B cell (primary cell): ENCODE data around the gene CYP27A1. TPM values are rescaled to one million over a fixed set of nuclear protein-coding genes. Genes with fewer than 3 reads are reported as not detected.

ENCODE experiments used
- ATAC-seq: fragments of 200-7000 bp; cut with Tn5 transposase; one replicate; pipeline ENCODE4 v1.10.0; 2021; ENCODE audit warnings: low read depth, mild to moderate bottlenecking, moderate number of reproducible peaks, moderate library complexity
- CTCF ChIA-PET: fragments of 350-600 bp; sonication (Branson Sonifier 250); formaldehyde crosslinking; loops from one replicate; lab custom pipeline; 2021; ENCODE audit warnings: antibody characterized with exemption, inconsistent platforms; lab: Charles Lee
- POLR2A ChIA-PET: fragments of 350-600 bp; sonication (Branson Sonifier 250); formaldehyde crosslinking; loops from one replicate; lab custom pipeline; 2021; ENCODE audit warnings: antibody characterized with exemption; lab: Charles Lee
- DNase-seq: peaks from one replicate; pipeline ENCODE4 v3.0.0; 2013
- H2AFZ ChIP-seq: 2 replicates; pipeline ENCODE4 v1.6.1; 2012; ENCODE audit warnings: mild to moderate bottlenecking, low read depth, low read length; ENCODE audit not compliant: insufficient read depth, poor library complexity, severe bottlenecking
- H3K27ac ChIP-seq, 2 donors: 1 replicate in 1 of 2; 2 replicates in 1 of 2; pipeline ENCODE4 v1.5.1; 2012 to 2013; ENCODE audit warnings: low read length in 2 of 2, mild to moderate bottlenecking in 2 of 2, moderate library complexity in 1 of 2
- H3K27me3 ChIP-seq, 4 experiments: fragments of 200-600 bp in 1 of 4; sonication (generic) in 1 of 4; replicated peaks in 1 of 4; 1 replicate in 2 of 4; 2 replicates in 2 of 4; pipeline versions ENCODE4 v1.6.1 to v1.7.0; 2013 to 2016; ENCODE audit warnings: low read length in 3 of 4, mild to moderate bottlenecking in 2 of 4, mixed read lengths in 1 of 4, moderate library complexity in 1 of 4; ENCODE audit not compliant: insufficient read depth in 4 of 4, control insufficient read depth in 3 of 4; ENCODE audit errors: control extremely low read depth in 1 of 4
- H3K36me3 ChIP-seq, 2 experiments: replicated peaks in 1 of 2; 1 replicate in 1 of 2; 2 replicates in 1 of 2; pipeline versions ENCODE4 v1.6.1 to v1.7.1; 2013; ENCODE audit warnings: low read length in 1 of 2; ENCODE audit not compliant: insufficient read depth in 2 of 2, control insufficient read depth in 1 of 2; ENCODE audit errors: control extremely low read depth in 1 of 2, extremely low read depth in 1 of 2
- H3K4me1 ChIP-seq, 2 donors: fragments of 200-600 bp in 1 of 2; sonication (generic) in 1 of 2; 1 replicate in 1 of 2; 2 replicates in 1 of 2; pipeline versions ENCODE4 v1.5.1 to v1.6.1; 2013 to 2017; ENCODE audit warnings: low read length in 2 of 2; ENCODE audit not compliant: control insufficient read depth in 2 of 2, insufficient read depth in 2 of 2
- H3K4me2 ChIP-seq: replicated peaks from 2 replicates; pipeline ENCODE3; 2012; ENCODE audit warnings: mild to moderate bottlenecking, low read depth, low read length; ENCODE audit not compliant: poor library complexity, severe bottlenecking
- H3K4me3 ChIP-seq, 5 experiments: fragments of 200-600 bp in 1 of 5; sonication (generic) in 1 of 5; 1 replicate in 3 of 5; 2 replicates in 2 of 5; pipeline versions ENCODE4 v1.5.1 to v1.7.0; 2011 to 2016; ENCODE audit warnings: low read length in 4 of 5, mild to moderate bottlenecking in 4 of 5, low read depth in 2 of 5, control low read depth in 1 of 5, moderate library complexity in 1 of 5; ENCODE audit not compliant: insufficient read depth in 1 of 5; ENCODE audit errors: control extremely low read depth in 1 of 5, extremely low read depth in 1 of 5
- H3K79me2 ChIP-seq: fragments of 200-600 bp; sonication (generic); one replicate; pipeline ENCODE4 v1.6.0; 2016; ENCODE audit warnings: low read length; ENCODE audit not compliant: control insufficient read depth, insufficient read depth
- H3K9ac ChIP-seq: fragments of 200-600 bp; sonication (generic); 2 replicates; pipeline ENCODE4 v1.6.1; 2017; ENCODE audit warnings: mild to moderate bottlenecking, low read length, moderate library complexity
- H3K9me3 ChIP-seq, 3 donors: one replicate each; pipeline versions ENCODE4 v1.6.1 to v1.7.1; 2013; ENCODE audit warnings: low read length in 2 of 3; ENCODE audit not compliant: control insufficient read depth in 2 of 3, insufficient read depth in 1 of 3; ENCODE audit errors: control extremely low read depth in 1 of 3
- H4K20me1 ChIP-seq: 2 replicates; pipeline ENCODE4 v1.6.0; 2012; ENCODE audit warnings: mild to moderate bottlenecking, low read length; ENCODE audit not compliant: insufficient read depth, control insufficient read depth, poor library complexity, severe bottlenecking
- H3K27ac Mint-ChIP-seq: one replicate; pipeline ENCODE4 v1.8.0; 2021; ENCODE audit warnings: mixed read lengths
- H3K27me3 Mint-ChIP-seq: one replicate; pipeline ENCODE4 v1.8.0; 2021; ENCODE audit warnings: mixed read lengths
- H3K4me1 Mint-ChIP-seq: one replicate; pipeline ENCODE4 v1.8.0; 2021; ENCODE audit warnings: mixed read lengths
- H3K4me3 Mint-ChIP-seq: one replicate; pipeline ENCODE4 v1.8.0; 2021; ENCODE audit warnings: mixed read lengths
- H3K9me3 Mint-ChIP-seq: one replicate; pipeline ENCODE4 v1.8.0; 2022; ENCODE audit warnings: mixed read lengths; ENCODE audit not compliant: insufficient read depth
- CTCF ChIP-seq: fragments of 200-600 bp; IDR thresholded peaks from one replicate; pipeline ENCODE4 v1.8.0; 2022; ENCODE audit warnings: antibody characterized with exemption, mild to moderate bottlenecking
- EZH2 ChIP-seq: IDR thresholded peaks from 2 replicates; pipeline ENCODE4 v1.6.1; 2012; ENCODE audit warnings: borderline replicate concordance, low read depth, mild to moderate bottlenecking, moderate library complexity, low read length; ENCODE audit not compliant: insufficient read depth, poor library complexity, severe bottlenecking
- WGBS: methylation state at CpG from one replicate; pipeline ENCODE4 v1.1.5; 2013; ENCODE audit warnings: missing lambda C conversion rate; ENCODE audit not compliant: insufficient coverage; 5-methylcytosine and 5-hydroxymethylcytosine counted together
- intact Hi-C: fragments of 100-400 bp; cut with micrococcal nuclease; formaldehyde crosslinking; loops from one replicate; pipeline ENCODE4 v1.10.0; 2022
- polyA plus RNA-seq: library from polyadenylated mRNA; depleted of rRNA; stranded (reverse); fragments of >200 nt; gene quantifications from 2 replicates; pipeline ENCODE4 v1.2.3, GENCODE V29; 2012
- total RNA-seq, 2 donors: library from RNA; stranded (reverse); fragments of 120-200 nt in 1 of 2; gene quantifications; 1 replicate in 1 of 2; 2 replicates in 1 of 2; pipeline versions ENCODE4 v1.2.3 to v1.2.4, GENCODE V29; 2013 to 2022

CYP27A1 gene
- total and polyA plus RNA-seq, 2 donors (not counting 1 experiment from before 2014, with no cell fraction given): 0.39 to 1.1 TPM

- H3K9me3 ChIP-seq: no peaks in the 10 kb centered on the region
- no peak overlapping the region for H2AFZ ChIP-seq
- TF ChIP-seq CTCF: no peak
- TF ChIP-seq EZH2: no peak
- peaks cover 0 to 42% of the 10 kb centered on the region in 2 experiments for H3K36me3 ChIP-seq
- H3K9me3 Mint-ChIP-seq: no peaks in the 10 kb centered on the region
- H3K9ac ChIP-seq: no peak overlapping the region
- no peaks in the 10 kb centered on the region for H3K27me3 Mint-ChIP-seq
- peaks cover 4 to 6% of the 10 kb centered on the region in 2 donors for H3K4me1 ChIP-seq
- H3K4me3 Mint-ChIP-seq: no peak overlapping the region
- H3K27ac Mint-ChIP-seq: no peak overlapping the region
- POLR2A ChIA-PET: no interaction called here
- WGBS: no CpG with 5 or more reads among the region's 2 CpGs
- no peak overlapping the region for H3K4me2 ChIP-seq
- CTCF ChIA-PET: no interaction called here
- H3K79me2 ChIP-seq: peaks cover 4% of the 10 kb centered on the region
- no peaks in the 10 kb centered on the region for H3K27me3 ChIP-seq
- no peak overlapping the region for H3K27ac ChIP-seq
- intact Hi-C loops: no loop called here
- ATAC-seq (no peak), DNase-seq (no peak)
- H4K20me1 ChIP-seq: peaks cover 5% of the 10 kb centered on the region
- H3K4me3 ChIP-seq: no peak overlapping the region
- peaks cover 13% of the 10 kb centered on the region for H3K4me1 Mint-ChIP-seq
These were observed 45.4 kb upstream of the CYP27A1 start for GRCh38 chr2:218736531-218736930.

GRCh38 chr2:218743068-218743467 lies 38.9 kb upstream of the CYP27A1 start:
- no peak overlapping the region for H2AFZ ChIP-seq
- ChIA-PET POLR2A (no interaction called here), CTCF (no interaction called here)
- H3K4me1 ChIP-seq: no peaks in the 10 kb centered on the region
- 75% methylated on average over 3 of the region's 6 CpGs for whole genome bisulfite sequencing
- H3K4me2 ChIP-seq: no peak overlapping the region
- H3K4me3 Mint-ChIP-seq: no peak overlapping the region
- no peak overlapping the region for H3K27ac Mint-ChIP-seq
- H3K27me3 ChIP-seq: no peaks in the 10 kb centered on the region
- TF ChIP-seq EZH2 (no peak), CTCF (no peak)
- no peak overlapping the region for H3K9ac ChIP-seq
- no peaks in the 10 kb centered on the region for H3K4me1 Mint-ChIP-seq
- ATAC-seq (no peak), DNase-seq (no peak)
- H3K9me3 Mint-ChIP-seq: no peaks in the 10 kb centered on the region
- no peak overlapping the region for H3K4me3 ChIP-seq
- peaks cover 0 to 70% of the 10 kb centered on the region in 2 experiments for H3K36me3 ChIP-seq
- no peaks in the 10 kb centered on the region for H3K79me2 ChIP-seq
- H4K20me1 ChIP-seq: no peaks in the 10 kb centered on the region
- intact Hi-C loops: no loop called here
- no peaks in the 10 kb centered on the region for H3K9me3 ChIP-seq
- no peak overlapping the region for H3K27ac ChIP-seq
- no peaks in the 10 kb centered on the region for H3K27me3 Mint-ChIP-seq
